ENCODE results near the gene CDH23. TPM values are rescaled to one million over a fixed set of nuclear protein-coding genes. Genes with fewer than 3 reads are reported as not detected.

The CDH23 gene
- total RNA-seq, result 0.17 and 0.51 TPM in 2 replicates
- polyA plus RNA-seq, result 0.01 TPM in 1 of 2 replicates, not detected in the other
- not detected in 2 replicates for polyA plus RNA-seq (2012)
- polyA minus RNA-seq (ENCODE audit: low replicate concordance), result 0.20 TPM in 1 of 2 replicates, not detected in the other

DNA sequence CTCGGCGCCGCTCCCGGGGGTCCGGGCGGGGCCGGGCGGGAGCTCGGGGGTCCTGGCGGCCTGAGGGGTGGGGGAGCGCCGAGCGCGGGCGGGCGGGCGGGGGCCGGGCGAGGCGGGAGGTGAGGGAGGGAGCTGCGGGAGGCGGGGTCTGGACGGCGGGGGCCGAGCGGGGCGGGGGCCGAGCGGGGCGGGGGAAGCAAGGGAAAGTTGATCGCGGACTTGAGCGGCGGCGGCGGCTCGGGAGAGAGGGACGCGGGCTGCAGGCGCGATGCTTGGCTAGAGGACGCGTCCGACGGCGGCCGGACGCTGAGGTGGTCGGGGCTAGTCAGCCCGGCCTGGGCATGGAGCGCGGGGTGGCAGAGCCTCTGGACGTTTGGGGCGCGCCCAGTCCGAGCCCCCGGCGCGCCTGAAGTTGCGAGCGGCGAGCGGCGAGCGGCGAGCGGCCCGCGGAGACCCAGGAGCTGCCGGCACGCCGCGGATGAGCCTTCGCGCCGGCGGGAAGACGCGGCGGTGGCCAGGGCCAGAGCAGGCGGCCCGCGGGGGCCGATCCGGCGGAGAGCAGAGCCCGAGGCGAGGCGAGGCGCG, at the start of gene CDH23:
TSS of gene CDH23 (plus strand) at position 210 of the 585 bp plus-strand sequence. CDS start 42,912 bp downstream, outside the sequence.
- DNase-seq (ENCODE audit: low read depth in 2 of 2), result peak in 1 of 2 donors; percentile 10
- H3K27me3 ChIP-seq (ENCODE audit: control insufficient read depth, insufficient read depth, low read length), result peaks cover 48% of the 10 kb centered on the region
- H3K4me3 ChIP-seq (replicated peaks in 1 of 4; ENCODE audit: control extremely low read depth in 1 of 4, insufficient read depth in 1 of 4, low read depth in 3 of 4, low read length in 4 of 4), result no peak within 1 kb of the TSS
- H3K4me1 ChIP-seq (ENCODE audit: control insufficient read depth, extremely low read depth, insufficient read depth, low read length), result no peaks in the 10 kb centered on the region
- H4K20me1 ChIP-seq (ENCODE audit: control insufficient read depth, extremely low read depth, insufficient read depth, low read length), result no peaks in the 10 kb centered on the region
- TF ChIP-seq, protein P1, sequence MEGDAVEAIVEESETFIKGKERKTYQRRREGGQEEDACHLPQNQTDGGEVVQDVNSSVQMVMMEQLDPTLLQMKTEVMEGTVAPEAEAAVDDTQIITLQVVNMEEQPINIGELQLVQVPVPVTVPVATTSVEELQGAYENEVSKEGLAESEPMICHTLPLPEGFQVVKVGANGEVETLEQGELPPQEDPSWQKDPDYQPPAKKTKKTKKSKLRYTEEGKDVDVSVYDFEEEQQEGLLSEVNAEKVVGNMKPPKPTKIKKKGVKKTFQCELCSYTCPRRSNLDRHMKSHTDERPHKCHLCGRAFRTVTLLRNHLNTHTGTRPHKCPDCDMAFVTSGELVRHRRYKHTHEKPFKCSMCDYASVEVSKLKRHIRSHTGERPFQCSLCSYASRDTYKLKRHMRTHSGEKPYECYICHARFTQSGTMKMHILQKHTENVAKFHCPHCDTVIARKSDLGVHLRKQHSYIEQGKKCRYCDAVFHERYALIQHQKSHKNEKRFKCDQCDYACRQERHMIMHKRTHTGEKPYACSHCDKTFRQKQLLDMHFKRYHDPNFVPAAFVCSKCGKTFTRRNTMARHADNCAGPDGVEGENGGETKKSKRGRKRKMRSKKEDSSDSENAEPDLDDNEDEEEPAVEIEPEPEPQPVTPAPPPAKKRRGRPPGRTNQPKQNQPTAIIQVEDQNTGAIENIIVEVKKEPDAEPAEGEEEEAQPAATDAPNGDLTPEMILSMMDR (conservative IDR thresholded peaks at IDR 0.05 in 1 of 2, IDR thresholded peaks at IDR 0.05 in 1 of 2; ENCODE audit: low read depth in 1 of 2, low read length in 2 of 2), result no peak
- no peak for TF ChIP-seq EZH2 (IDR thresholded peaks at IDR 0.05; ENCODE audit: low read length, missing control alignments)
- no peaks in the 10 kb centered on the region for H3K9me3 ChIP-seq (ENCODE audit: control insufficient read depth, insufficient read depth, low read depth, low read length)
- H3K27ac ChIP-seq (ENCODE audit: insufficient read depth, low read length), result no peak within 1 kb of the TSS
- H3K36me3 ChIP-seq (ENCODE audit: control insufficient read depth, insufficient read depth, low read length), result no peaks in the 10 kb centered on the region
- H3K4me2 ChIP-seq (ENCODE audit: extremely low read depth, insufficient read depth, low read length), result no peak within 1 kb of the TSS
- no peak within 1 kb of the TSS for H2AFZ ChIP-seq (ENCODE audit: low read length)
- H3K9ac ChIP-seq (ENCODE audit: insufficient read depth, low read length), result no peak within 1 kb of the TSS
- H3K79me2 ChIP-seq (ENCODE audit: control insufficient read depth, insufficient read depth, low read length), result no peaks in the 10 kb centered on the region

DNA sequence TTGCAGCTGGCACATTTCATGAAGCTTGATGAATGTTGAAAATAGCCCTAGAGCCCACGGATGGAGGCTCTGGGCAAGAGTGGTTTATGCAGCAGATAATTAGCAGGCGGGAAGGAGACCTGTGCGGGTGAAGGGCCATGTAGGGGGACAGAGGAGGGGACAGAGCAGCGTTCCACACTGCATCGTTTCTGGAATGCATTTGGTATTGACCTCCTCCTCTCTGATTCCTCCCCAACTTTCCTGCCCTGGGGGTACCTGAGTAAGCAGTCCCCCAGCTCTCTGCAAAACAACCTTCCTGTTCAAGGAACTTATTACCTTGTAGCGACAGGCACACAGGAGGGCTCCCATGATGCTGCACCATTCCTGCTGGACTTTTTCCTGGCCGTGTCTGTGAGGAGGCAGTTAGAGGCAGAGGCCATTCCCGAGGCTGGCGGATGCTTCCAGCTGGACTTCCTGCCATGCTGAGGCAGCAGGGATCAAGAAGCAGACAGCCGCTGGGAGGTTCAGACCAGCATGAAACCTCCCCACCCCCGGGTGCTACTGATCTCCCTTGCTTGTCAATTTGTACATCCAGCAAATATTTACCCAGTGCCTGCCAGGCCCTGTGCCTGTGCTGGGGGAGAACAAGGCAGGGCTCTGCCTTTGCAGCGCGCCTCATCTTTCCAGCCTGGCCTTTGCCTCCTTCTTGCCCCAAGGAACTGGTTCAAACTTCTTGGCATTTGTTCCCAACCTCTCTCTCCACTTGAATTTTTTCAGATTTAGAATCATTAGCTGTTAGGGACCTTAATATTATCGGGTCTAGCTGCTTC, 48.9 kb upstream of the CDH23 start:
- H3K4me1 ChIP-seq (ENCODE audit: control insufficient read depth, extremely low read depth, insufficient read depth, low read length), result no peaks in the 10 kb centered on the region

DNA sequence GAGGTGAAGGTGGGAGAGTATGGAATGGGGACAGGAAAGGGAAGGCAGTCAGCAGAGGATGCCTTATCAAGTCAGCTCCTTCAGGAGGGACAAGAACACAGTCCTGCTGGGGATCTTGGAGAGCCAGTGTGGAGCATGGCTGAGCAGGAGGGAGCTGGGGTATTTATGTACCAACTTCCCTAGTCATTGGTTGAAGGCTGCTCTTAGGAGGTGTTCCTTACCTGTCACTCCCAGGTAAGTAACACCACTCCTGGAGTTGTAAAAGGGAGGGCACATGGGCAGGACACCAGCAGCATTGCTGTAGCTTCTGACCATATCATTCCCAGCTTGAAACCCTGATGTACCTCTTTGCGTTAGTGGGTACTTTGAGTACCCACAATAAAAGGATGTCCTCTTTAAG, 47.9 kb upstream of the CDH23 start:
- Histone ChIP-seq H4K20me1 (ENCODE audit: control insufficient read depth, extremely low read depth, insufficient read depth, low read length) (no peaks in the 10 kb centered on the region), H3K4me2 (ENCODE audit: extremely low read depth, insufficient read depth, low read length) (no peak overlapping the region), H3K4me1 (ENCODE audit: control insufficient read depth, extremely low read depth, insufficient read depth, low read length) (no peaks in the 10 kb centered on the region), H2AFZ (ENCODE audit: low read length) (no peak overlapping the region), H3K79me2 (ENCODE audit: control insufficient read depth, insufficient read depth, low read length) (no peaks in the 10 kb centered on the region), H3K9me3 (ENCODE audit: control insufficient read depth, insufficient read depth, low read depth, low read length) (no peaks in the 10 kb centered on the region), H3K4me3 (replicated peaks in 1 of 4; ENCODE audit: control extremely low read depth in 1 of 4, insufficient read depth in 1 of 4, low read depth in 3 of 4, low read length in 4 of 4) (no peak overlapping the region), H3K27ac (ENCODE audit: insufficient read depth, low read length) (no peak overlapping the region), H3K36me3 (ENCODE audit: control insufficient read depth, insufficient read depth, low read length) (no peaks in the 10 kb centered on the region), H3K9ac (ENCODE audit: insufficient read depth, low read length) (no peak overlapping the region), H3K27me3 (ENCODE audit: control insufficient read depth, insufficient read depth, low read length) (peaks cover 3% of the 10 kb centered on the region)
- no peak for TF ChIP-seq EZH2 (IDR thresholded peaks at IDR 0.05; ENCODE audit: low read length, missing control alignments)
- TF ChIP-seq, protein P1 (conservative IDR thresholded peaks at IDR 0.05 in 1 of 2, IDR thresholded peaks at IDR 0.05 in 1 of 2; ENCODE audit: low read depth in 1 of 2, low read length in 2 of 2), result no peak
- DNase-seq (ENCODE audit: low read depth in 2 of 2), result no peak

More for the DNA sequence above, 48.9 kb upstream of the CDH23 start:
- no peak for DNase-seq (ENCODE audit: low read depth in 2 of 2)
- Histone ChIP-seq H3K9me3 (ENCODE audit: control insufficient read depth, insufficient read depth, low read depth, low read length) (no peaks in the 10 kb centered on the region), H3K9ac (ENCODE audit: insufficient read depth, low read length) (no peak overlapping the region), H3K79me2 (ENCODE audit: control insufficient read depth, insufficient read depth, low read length) (no peaks in the 10 kb centered on the region), H3K27me3 (ENCODE audit: control insufficient read depth, insufficient read depth, low read length) (peaks cover 3% of the 10 kb centered on the region), H3K27ac (ENCODE audit: insufficient read depth, low read length) (no peak overlapping the region), H4K20me1 (ENCODE audit: control insufficient read depth, extremely low read depth, insufficient read depth, low read length) (no peaks in the 10 kb centered on the region), H3K36me3 (ENCODE audit: control insufficient read depth, insufficient read depth, low read length) (no peaks in the 10 kb centered on the region), H3K4me2 (ENCODE audit: extremely low read depth, insufficient read depth, low read length) (no peak overlapping the region), H3K4me3 (replicated peaks in 1 of 4; ENCODE audit: control extremely low read depth in 1 of 4, insufficient read depth in 1 of 4, low read depth in 3 of 4, low read length in 4 of 4) (no peak overlapping the region), H2AFZ (ENCODE audit: low read length) (no peak overlapping the region)
- TF ChIP-seq, protein P1 (conservative IDR thresholded peaks at IDR 0.05 in 1 of 2, IDR thresholded peaks at IDR 0.05 in 1 of 2; ENCODE audit: low read depth in 1 of 2, low read length in 2 of 2), result no peak
- TF ChIP-seq EZH2 (IDR thresholded peaks at IDR 0.05; ENCODE audit: low read length, missing control alignments), result no peak

Data from fibroblast of lung (primary cell).